SU-DHL-6 (cell line): ENCODE measurements around the gene KLK5.

Source experiments
- H2AFZ ChIP-seq: fragments of 200-600 bp; sonication (generic); 2 replicates; pipeline ENCODE4 v1.6.1; 2014; ENCODE audit warnings: low read depth, mild to moderate bottlenecking, moderate library complexity, mixed read lengths, antibody characterized with exemption, low read length; ENCODE audit not compliant: severe bottlenecking
- H3F3A ChIP-seq: fragments of 200-600 bp; shearing (Covaris generic); 2 replicates; pipeline ENCODE4 v1.6.0; 2016; ENCODE audit warnings: antibody characterized with exemption, mild to moderate bottlenecking; ENCODE audit not compliant: insufficient read depth
- H3K27ac ChIP-seq: fragments of 200-600 bp; sonication (generic); 2 replicates; pipeline ENCODE4 v1.5.1; 2016; ENCODE audit warnings: low read depth, mild to moderate bottlenecking, low read length, moderate library complexity, mixed read lengths
- H3K27me3 ChIP-seq: fragments of 200-600 bp; sonication (generic), shearing (Covaris generic); 2 replicates; pipeline ENCODE4 v1.6.0; 2014; ENCODE audit warnings: mild to moderate bottlenecking, low read length
- H3K36me3 ChIP-seq: fragments of 200-600 bp; sonication (generic); 2 replicates; pipeline ENCODE4 v1.6.1; 2014; ENCODE audit warnings: mild to moderate bottlenecking, low read length, mixed read lengths
- H3K4me2 ChIP-seq: fragments of 300-600, 200-600 bp; shearing (Covaris generic), sonication (generic); 2 replicates; pipeline ENCODE4 v1.6.0; 2014; ENCODE audit warnings: low read length, low read depth, mild to moderate bottlenecking; ENCODE audit not compliant: poor library complexity, severe bottlenecking
- H3K4me3 ChIP-seq: fragments of 200-600 bp; sonication (generic); 2 replicates; pipeline ENCODE4 v1.5.1; 2014; ENCODE audit warnings: antibody characterized with exemption, low read length, mild to moderate bottlenecking, mixed read lengths; ENCODE audit not compliant: insufficient read depth, poor library complexity, severe bottlenecking
- H3K79me2 ChIP-seq: fragments of 200-600 bp; sonication (generic); 2 replicates; pipeline ENCODE4 v1.6.1; 2014; ENCODE audit warnings: mild to moderate bottlenecking, low read length, moderate library complexity; ENCODE audit not compliant: insufficient read depth
- H3K9ac ChIP-seq: fragments of 200-600 bp; sonication (generic); 2 replicates; pipeline ENCODE4 v1.7.0; 2014; ENCODE audit warnings: mild to moderate bottlenecking, low read length
- H3K9me2 ChIP-seq: fragments of 200-600 bp; sonication (generic); replicated peaks from 2 replicates; pipeline ENCODE4 v1.6.1; 2014; ENCODE audit warnings: low read length; ENCODE audit not compliant: insufficient read depth
- H3K9me3 ChIP-seq: fragments of 200-600 bp; sonication (generic); 2 replicates; pipeline ENCODE4 v1.6.1; 2014; ENCODE audit warnings: low read length, mixed read lengths; ENCODE audit not compliant: insufficient read depth
- H4K20me1 ChIP-seq: fragments of 200-600 bp; sonication (generic); 2 replicates; pipeline ENCODE4 v1.6.1; 2014; ENCODE audit warnings: low read depth, mild to moderate bottlenecking, antibody characterized with exemption, low read length, moderate library complexity, mixed read lengths
- EZH2phosphoT487 ChIP-seq: fragments of 200-600 bp; sonication (generic), shearing (Covaris generic); conservative IDR thresholded peaks from 2 replicates; pipeline ENCODE4 v1.6.1; 2018; ENCODE audit warnings: mild to moderate bottlenecking, antibody characterized with exemption, low read length, moderate library complexity, mixed read lengths
- TF ChIP-seq, protein P1 (sequence below): fragments of 200-600 bp; sonication (generic); IDR thresholded peaks from one replicate; pipeline ENCODE4 v1.5.1; 2017; ENCODE audit warnings: antibody characterized with exemption, mild to moderate bottlenecking, low read length, moderate library complexity; ENCODE audit not compliant: insufficient read depth, poor library complexity, severe bottlenecking

Gene KLK5

DNA sequence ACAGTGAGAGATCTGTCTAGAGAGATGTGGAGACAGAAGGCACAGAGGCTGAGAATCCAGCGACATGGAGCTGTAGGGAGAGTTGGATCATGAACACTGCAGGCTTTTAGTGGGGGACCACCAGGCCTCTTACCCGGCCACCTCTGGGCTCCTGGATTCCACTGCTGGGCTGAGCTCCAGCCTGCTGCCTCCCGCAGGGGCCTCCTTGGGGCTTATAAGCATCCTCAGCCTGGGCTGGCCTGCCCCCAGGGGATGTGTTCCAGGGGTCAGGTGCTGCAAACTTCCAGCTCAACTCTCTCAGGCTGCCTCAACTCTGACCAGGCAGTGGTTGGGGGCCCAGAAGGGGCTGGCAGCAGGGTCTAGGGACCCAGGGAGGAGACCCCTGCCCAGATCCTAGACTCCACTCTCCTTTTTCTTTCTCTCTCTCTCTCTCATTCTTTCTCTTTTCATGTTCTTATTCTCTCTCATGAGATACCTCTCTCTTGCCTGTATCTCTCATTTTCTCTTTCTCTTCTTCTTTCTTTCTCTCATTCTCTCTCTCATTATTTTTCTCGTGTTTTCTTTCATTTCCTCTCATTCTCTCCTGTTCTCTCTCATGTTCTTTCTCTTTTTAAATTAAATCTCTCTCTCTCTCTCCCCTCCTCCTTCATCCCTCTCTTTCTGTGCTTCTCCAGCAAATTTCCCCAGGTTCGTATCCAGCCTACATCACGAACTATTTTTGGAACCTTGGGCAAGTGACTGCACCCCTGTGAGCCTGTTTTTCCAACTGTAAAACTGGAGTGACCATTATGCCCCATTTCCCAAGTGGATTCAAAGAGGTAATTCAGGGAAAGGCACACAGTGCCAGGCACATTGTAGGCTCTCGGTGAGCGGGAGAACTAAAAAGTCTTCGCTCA is 41.4 kb downstream of the KLK5 start, which contains the start of gene KLK4:
TSS of gene KLK4 (minus strand) at position 190 of the 896 bp plus-strand sequence. CDS start 657 bp downstream, outside the sequence.
- H3K9me2 ChIP-seq: no peaks in the 10 kb centered on the region
- no peaks in the 10 kb centered on the region for H3K79me2 ChIP-seq
- no peak for TF ChIP-seq EZH2phosphoT487
- TF ChIP-seq, protein P1, sequence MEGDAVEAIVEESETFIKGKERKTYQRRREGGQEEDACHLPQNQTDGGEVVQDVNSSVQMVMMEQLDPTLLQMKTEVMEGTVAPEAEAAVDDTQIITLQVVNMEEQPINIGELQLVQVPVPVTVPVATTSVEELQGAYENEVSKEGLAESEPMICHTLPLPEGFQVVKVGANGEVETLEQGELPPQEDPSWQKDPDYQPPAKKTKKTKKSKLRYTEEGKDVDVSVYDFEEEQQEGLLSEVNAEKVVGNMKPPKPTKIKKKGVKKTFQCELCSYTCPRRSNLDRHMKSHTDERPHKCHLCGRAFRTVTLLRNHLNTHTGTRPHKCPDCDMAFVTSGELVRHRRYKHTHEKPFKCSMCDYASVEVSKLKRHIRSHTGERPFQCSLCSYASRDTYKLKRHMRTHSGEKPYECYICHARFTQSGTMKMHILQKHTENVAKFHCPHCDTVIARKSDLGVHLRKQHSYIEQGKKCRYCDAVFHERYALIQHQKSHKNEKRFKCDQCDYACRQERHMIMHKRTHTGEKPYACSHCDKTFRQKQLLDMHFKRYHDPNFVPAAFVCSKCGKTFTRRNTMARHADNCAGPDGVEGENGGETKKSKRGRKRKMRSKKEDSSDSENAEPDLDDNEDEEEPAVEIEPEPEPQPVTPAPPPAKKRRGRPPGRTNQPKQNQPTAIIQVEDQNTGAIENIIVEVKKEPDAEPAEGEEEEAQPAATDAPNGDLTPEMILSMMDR: no peak
- H3K36me3 ChIP-seq: no peaks in the 10 kb centered on the region
- H4K20me1 ChIP-seq: no peaks in the 10 kb centered on the region
- no peaks in the 10 kb centered on the region for H3F3A ChIP-seq
- H3K4me3 ChIP-seq: no peak within 1 kb of the TSS
- no peak within 1 kb of the TSS for H2AFZ ChIP-seq
- H3K9me3 ChIP-seq: no peaks in the 10 kb centered on the region
- H3K27ac ChIP-seq: no peak within 1 kb of the TSS
- no peaks in the 10 kb centered on the region for H3K27me3 ChIP-seq
- no peak within 1 kb of the TSS for H3K9ac ChIP-seq
- H3K4me2 ChIP-seq: no peak within 1 kb of the TSS

DNA sequence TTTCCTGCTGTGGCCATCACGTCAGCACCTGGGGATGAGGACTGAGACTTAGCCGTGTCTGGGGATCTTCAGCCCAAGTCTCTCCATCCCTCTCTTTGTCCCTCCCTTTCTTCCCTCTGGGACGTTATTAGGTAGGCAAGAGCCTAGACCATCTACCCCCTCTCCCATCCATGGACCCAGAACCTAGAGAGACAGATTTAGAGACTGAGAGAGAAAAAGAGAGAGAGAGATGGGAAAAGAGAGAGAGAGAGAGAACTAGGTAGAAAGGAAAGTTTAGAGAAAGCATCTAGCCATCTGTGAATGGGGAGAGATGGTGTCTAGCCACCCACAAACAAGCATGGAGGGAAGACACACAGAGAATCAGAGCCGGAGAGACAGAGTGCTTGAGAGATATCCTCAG is 42.1 kb downstream of the KLK5 start:
- Histone ChIP-seq H3F3A (no peaks in the 10 kb centered on the region), H2AFZ (no peak overlapping the region), H4K20me1 (no peaks in the 10 kb centered on the region), H3K4me3 (no peak overlapping the region), H3K79me2 (no peaks in the 10 kb centered on the region), H3K9ac (no peak overlapping the region), H3K36me3 (no peaks in the 10 kb centered on the region), H3K4me2 (no peak overlapping the region), H3K27me3 (no peaks in the 10 kb centered on the region), H3K9me2 (no peaks in the 10 kb centered on the region), H3K27ac (no peak overlapping the region), H3K9me3 (no peaks in the 10 kb centered on the region)
- TF ChIP-seq, protein P1: no peak
- TF ChIP-seq EZH2phosphoT487: no peak

DNA sequence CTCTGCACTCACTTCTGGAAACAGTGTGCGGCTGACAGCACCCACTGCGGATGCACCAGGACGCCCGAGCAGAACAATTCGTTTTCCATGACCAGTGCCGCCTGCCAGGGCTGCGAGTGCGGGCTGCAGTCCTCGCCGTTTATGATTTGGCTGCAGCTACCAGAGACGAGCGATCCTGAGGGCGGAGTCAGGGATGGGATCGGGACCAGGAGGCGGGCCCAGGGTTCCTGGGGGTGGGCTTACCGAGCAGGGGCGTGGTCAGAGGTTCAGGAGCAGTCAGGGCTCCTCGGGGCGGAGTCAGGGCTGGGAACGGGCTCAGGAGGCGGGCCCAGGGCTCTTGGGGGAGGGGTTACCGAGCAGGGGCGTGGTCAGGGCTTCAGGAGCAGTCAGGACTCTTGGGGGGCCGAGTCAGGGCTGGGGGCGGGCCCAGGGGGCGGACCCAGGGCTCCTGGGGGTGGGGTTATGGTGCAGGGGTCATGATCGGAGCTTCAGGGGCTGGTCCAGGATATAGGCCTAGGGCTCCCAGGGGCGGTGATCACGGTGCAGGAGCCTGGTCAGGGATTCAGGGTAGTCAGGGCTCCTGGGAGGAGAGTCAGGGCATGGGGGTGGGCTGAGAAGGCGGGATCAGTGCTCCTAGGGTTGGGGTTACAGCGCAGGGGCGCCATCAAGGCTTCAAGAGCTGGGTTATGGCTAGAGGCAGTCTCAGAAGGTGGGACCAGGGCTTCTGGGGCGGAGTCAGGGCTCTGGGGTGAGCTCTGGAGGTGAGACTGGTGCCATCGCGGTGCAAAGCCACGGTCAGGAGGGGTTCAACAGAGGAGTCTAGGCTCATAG is 43.4 kb downstream of the KLK5 start:
- Histone ChIP-seq H3K4me3 (no peak overlapping the region), H3K9ac (no peak overlapping the region), H3K27me3 (no peaks in the 10 kb centered on the region), H3F3A (no peaks in the 10 kb centered on the region), H3K27ac (no peak overlapping the region), H3K36me3 (no peaks in the 10 kb centered on the region), H3K79me2 (no peaks in the 10 kb centered on the region), H3K9me2 (no peaks in the 10 kb centered on the region), H3K4me2 (no peak overlapping the region), H3K9me3 (no peaks in the 10 kb centered on the region), H4K20me1 (no peaks in the 10 kb centered on the region), H2AFZ (no peak overlapping the region)
- TF ChIP-seq EZH2phosphoT487: no peak
- TF ChIP-seq, protein P1: no peak
